GM15510 (cell line): ENCODE data around the gene AMIGO3.

ENCODE experiments used
- POLR2A ChIP-seq: IDR thresholded peaks from 3 replicates; pipeline ENCODE4 v1.6.1; 2011; ENCODE audit warnings: borderline replicate concordance; ENCODE audit not compliant: insufficient read length; ENCODE audit errors: extremely low read depth

The AMIGO3 gene

GRCh38 chr3:49717959-49718857, 1.3 kb downstream of the AMIGO3 start:
- no peak for TF ChIP-seq POLR2A

- TF ChIP-seq POLR2A = no peak
Observed at GRCh38 chr3:49717211-49717958, 2.1 kb downstream of the AMIGO3 start.

- no peak for TF ChIP-seq POLR2A
Observed at GRCh38 chr3:49716691-49717210, 2.7 kb downstream of the AMIGO3 start.

- TF ChIP-seq POLR2A = no peak
Observed at GRCh38 chr3:49716169-49716568, 3.3 kb downstream of the AMIGO3 start.

- no peak for TF ChIP-seq POLR2A
Observed at GRCh38 chr3:49715611-49716121, 3.8 kb downstream of the AMIGO3 start.

DNA sequence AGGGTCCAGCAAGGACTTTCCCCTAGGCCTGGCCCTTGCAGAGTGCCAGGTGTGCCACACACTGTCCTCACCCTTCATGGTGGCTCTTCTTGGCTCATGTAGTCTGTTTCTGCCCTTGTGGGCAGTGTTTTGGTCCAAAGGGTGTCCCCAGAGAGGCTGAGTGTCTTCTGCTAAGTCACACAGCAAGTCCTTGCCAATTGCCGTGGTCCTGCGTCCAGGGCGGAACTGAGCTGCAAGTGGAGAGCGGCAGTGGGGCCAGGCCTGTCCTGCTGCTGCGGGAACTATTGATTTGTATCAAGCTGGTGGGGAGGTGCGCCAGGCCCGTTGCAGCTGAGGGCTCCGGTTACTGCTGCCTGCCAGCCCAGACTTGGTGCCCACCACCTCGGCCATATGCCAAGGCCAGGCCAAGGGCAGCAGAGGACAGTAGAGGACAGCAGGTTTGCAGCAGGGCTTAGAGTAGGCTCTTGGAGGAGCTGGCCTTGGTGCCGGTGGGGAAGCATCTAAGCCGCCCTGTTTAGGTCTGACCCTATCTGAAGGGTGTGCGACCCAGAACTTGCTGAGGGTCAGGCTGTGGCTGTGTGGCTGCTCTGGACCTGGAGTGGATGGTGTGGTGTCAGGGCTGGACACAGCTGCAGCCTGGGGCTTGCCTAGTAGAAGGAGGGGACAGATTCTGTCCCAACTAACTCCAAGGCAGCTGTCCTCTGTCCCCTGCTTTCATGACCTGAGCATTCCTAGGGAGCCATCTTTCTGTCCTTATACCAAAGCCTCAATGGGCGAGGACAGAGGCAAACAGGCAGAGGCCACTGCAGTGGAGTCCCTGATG, 4.5 kb downstream of the AMIGO3 start:
- no peak for TF ChIP-seq POLR2A

DNA sequence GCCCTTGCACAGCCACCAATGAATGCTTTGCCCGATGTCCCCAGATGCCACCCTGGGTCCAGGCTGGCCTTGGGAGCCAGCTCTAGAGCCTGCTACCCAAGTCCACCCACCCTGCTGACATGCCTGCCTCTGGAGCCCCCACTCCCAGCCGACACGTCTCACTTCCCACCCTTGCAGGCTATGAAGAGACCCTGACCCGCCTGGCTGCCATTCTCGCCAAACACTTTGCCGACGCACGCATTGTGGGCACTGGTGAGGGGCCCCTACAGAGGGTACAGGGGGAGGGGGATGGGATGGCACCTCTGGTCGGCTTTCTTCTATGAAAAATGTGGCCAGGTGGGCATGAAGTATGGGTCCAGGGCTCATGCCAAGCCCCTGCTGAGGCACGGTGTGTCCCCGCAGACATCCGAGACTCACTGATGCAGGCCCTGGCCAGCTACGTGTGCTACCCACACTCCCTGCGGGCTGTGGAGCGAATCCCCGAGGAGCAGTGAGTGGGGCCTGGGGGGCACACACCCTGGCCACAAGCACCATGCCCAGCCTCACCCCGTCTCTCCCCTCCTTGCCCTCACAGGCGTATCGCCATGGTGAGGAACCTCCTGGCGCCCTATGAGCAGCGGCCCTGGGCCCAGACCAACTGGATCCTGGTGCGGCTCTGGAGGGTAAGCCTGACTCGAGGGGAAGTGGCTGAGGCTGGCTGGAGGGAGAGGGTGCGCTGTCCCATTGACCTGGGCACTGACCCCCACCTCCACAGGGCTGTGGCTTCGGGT, 6.0 kb downstream of the AMIGO3 start:
- TF ChIP-seq POLR2A = no peak

DNA sequence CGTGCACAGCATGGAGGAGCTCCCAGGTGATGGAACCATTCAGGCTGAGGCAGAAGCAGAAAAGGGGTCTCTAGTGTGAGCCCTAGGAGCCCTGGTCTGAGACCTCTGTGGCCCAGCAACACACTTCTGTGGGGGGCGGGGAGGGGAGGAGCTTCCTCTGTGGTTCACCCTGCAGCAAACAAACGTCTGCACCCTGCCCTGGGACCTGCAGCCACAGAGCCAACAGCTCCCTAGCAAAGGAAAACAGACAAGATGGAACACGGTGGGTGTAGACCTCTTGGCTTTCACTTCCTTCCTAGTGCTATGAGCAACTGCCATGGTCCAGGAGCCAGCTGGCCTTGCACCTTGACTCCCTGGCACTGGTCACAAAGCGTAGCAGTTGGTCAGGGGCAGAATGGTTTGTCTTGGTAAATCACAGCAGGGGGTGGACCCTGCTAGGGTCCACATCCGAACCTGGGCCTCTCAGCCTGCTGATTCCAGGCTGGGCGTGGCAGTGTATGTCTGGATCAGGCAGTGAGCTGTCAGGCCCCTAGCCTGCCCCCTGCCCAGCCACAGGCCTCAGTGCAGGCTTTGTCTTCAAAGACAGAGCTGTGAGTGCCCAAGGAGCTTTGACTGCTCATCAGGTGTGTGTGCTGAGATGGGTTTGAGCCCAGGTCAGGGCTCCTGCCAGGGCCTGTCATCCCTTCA, 6.7 kb downstream of the AMIGO3 start:
- no peak for TF ChIP-seq POLR2A

DNA sequence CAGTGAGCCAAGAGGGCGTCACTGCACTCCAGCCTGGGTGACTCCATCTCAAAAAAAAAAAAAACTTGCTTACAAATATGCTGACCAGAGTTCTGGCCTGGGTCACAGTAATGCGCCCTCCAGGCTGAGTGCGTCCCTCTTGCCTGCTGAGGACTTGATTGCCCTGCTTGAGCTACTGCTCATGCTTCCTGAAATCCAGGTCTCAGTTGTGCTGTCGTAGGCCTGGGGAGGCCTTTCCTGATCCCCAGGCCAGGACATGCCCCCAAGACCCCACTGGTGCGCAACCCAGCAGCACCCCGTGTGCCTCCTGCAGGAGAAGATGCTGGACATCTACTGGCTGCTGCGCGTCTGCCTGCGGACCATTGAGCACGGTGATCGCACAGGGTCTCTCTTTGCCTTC, 7.3 kb downstream of the AMIGO3 start:
- TF ChIP-seq POLR2A = no peak

DNA sequence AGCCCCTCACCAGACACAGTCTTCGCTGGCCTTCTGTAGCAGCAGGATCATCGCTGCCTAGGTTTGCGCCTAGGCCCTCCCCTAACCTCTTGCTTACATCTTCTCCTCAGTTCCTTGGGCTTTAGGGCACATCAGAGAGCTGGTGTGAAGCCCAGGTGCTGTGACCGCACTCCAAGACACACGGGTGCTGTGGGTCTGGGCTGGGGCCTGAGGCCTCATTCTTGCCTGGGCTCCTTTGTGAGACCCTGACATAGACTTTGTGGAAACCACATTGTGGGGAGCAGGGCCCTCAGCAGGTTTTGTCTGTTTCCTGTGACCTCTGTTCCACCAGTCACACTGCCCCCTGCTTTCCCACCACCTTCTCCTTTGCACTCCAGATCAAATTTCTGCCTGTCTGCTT, 8.0 kb downstream of the AMIGO3 start:
- no peak for TF ChIP-seq POLR2A

GRCh38 chr3:49709852-49710251, 9.6 kb downstream of the AMIGO3 start:
- no peak for TF ChIP-seq POLR2A

DNA sequence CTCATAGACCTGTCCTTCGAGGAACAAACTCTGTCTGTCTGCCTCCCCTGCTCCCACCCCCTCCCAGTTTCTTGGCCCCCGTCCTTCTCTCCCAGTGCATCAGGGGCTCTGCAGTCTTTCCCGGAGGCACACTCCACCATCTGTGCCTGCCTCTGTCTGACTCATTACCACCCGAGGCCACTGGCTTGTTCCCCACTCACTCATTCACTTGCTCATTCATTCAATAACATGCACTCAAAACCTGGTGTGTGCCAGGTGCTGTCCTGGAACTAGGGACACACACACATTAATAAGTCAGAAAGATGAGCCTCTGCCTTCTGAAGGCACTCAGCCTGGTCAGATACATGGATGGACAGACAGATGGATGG, 12.4 kb downstream of the AMIGO3 start:
- TF ChIP-seq POLR2A = no peak

- TF ChIP-seq POLR2A = no peak
Observed at GRCh38 chr3:49706456-49707112, 12.9 kb downstream of the AMIGO3 start.

DNA sequence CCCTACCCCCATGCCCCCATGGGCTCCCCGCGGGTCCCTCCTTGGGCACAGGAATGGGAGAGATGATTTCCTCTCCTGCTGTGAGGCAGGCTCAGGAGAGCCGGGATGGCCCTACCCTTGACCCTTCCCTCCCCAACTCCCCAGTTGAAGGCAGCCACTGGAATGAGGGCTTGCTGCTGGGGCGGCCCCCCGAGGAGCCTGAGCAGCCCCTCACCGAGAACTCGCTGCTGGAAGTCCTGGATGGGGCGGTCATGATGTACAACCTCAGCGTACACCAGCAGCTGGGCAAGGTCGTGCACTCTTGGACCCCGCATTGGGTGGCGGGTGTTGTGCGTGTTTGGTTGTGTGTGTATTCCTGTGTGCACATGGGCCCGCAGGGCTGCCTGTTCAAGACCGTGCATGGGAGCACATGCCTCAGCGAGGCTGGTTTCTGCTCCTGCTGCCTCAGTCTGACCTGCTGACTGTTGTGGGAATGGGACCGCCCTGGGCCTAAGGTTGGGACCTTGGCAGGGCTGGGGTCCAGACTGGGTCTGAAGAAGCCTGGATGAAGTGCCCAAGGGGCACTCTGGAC, 14.0 kb downstream of the AMIGO3 start:
- TF ChIP-seq POLR2A = no peak
